ENCODE data around the gene C6orf132.

C6orf132 gene

GRCh38 chr6:42078386-42078785, 64.0 kb downstream of the C6orf132 start:
- no peak for DNase-seq (ENCODE audit: extremely low read depth in 1 of 2, low read depth in 1 of 2)

GRCh38 chr6:42075159-42075838, 67.1 kb downstream of the C6orf132 start:
- peak; percentile 4 to 36 for DNase-seq (ENCODE audit: extremely low read depth in 1 of 2, low read depth in 1 of 2)

GRCh38 chr6:42073287-42073686, 69.1 kb downstream of the C6orf132 start:
- DNase-seq (ENCODE audit: extremely low read depth in 1 of 2, low read depth in 1 of 2), result no peak

GRCh38 chr6:42071881-42072583, 70.4 kb downstream of the C6orf132 start:
- DNase-seq (ENCODE audit: extremely low read depth in 1 of 2, low read depth in 1 of 2), result no peak

GRCh38 chr6:42068872-42069522, 73.4 kb downstream of the C6orf132 start:
- no peak for DNase-seq (ENCODE audit: extremely low read depth in 1 of 2, low read depth in 1 of 2)

- no peak for DNase-seq (ENCODE audit: extremely low read depth in 1 of 2, low read depth in 1 of 2)
These were observed 74.2 kb downstream of the C6orf132 start for GRCh38 chr6:42068173-42068572.

GRCh38 chr6:42066156-42066675, 76.2 kb downstream of the C6orf132 start:
- DNase-seq (ENCODE audit: extremely low read depth in 1 of 2, low read depth in 1 of 2), result no peak

GRCh38 chr6:42059743-42060142, 82.7 kb downstream of the C6orf132 start:
- DNase-seq (ENCODE audit: extremely low read depth in 1 of 2, low read depth in 1 of 2), result no peak

GRCh38 chr6:42053601-42054000, 88.8 kb downstream of the C6orf132 start:
- DNase-seq (ENCODE audit: extremely low read depth in 1 of 2, low read depth in 1 of 2), result no peak

- DNase-seq (ENCODE audit: extremely low read depth in 1 of 2, low read depth in 1 of 2), result no peak
These were observed 91.2 kb downstream of the C6orf132 start for GRCh38 chr6:42051268-42051653.

All from activated CD8-positive, alpha-beta memory T cell treated with anti-CD3 and anti-CD28 coated beads for 1 hour (primary cell).